ENCODE results near the gene MIPEP. TPM values are rescaled to one million over a fixed set of nuclear protein-coding genes. Genes with fewer than 3 reads are reported as not detected.
A peak's percentile ranks its signal among the peaks of the same experiment; 100 is the strongest.
"Not testable (repeated sequence)": the region's sequence is repeated elsewhere in the genome, so short reads cannot be mapped to it uniquely, and the experiment has no call there.

Gene MIPEP
- total RNA-seq, 1 experiment from 2014 or later = 37.4 TPM

DNA sequence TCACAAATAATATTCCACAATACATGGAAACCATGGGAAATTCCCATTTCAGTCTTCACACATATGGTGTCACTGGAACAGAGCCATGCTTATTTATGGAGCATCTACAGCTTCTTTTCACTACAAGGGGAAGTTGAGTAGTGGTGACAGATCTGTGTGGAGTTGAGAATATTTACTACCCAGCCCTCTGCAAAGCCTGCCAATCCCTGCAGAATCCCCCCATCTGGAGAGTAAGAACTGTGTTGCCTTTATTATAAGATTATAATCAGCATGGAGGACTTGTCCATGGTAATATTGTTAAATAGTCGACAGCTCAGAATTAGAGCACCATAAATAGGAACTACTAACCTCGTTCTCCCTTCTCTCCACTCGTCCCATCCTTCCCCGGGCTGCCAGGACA, 4.6 kb upstream of the MIPEP start:
- in situ Hi-C loops (cut with HindIII; ENCODE audit: low sequenced_read_pairs); DNase-seq (ENCODE audit: low spot score): not testable (repeated sequence)

DNA sequence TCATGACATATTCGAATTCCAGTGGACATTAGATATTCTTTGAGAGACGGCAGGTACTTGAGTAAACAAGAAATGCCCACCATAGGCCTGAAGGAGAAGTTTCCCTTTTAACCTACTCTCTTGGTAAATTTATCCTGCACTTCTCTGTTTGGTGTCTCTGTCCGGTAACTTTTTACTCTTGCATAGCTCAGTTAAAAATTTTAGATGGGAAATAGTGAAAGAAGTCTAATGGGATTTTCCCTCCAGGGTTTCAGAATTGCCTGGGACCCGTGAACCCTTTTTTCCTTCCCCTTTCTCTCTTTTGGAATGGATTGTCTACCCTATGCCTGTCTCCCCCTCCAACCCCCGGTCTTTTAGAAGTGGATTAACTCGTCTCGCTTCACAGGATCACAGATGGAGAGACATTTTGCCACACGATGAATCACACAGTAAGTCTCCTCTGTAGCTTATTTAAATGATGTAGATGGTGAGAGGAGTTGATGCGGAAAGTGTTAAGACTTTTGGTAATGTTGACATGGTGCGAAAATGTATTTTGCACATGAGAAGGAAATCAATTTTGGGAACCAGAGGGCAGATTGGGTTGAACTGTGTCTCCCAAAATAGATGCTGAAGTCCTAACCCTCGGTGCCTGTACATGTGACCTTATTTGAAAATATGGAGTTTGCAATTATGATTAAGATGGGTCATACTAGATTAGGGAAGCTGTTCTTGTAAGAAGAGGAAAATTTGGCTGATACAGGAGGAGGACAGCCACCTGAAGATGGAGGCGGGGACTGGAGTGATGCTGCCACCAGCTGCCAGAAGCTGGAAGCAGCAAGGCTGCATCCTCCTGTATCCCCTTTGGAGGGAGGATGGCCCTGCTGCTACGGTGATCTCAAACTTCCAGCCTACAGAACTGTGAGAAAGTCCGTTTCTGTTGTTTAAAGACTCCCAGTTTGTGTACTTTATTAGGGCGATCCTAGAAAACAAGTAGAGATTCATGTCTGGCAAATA, 711 bp upstream of the MIPEP start:
- no peak for DNase-seq (ENCODE audit: low spot score)
- in situ Hi-C loops (cut with HindIII; ENCODE audit: low sequenced_read_pairs) = no loop called here

DNA sequence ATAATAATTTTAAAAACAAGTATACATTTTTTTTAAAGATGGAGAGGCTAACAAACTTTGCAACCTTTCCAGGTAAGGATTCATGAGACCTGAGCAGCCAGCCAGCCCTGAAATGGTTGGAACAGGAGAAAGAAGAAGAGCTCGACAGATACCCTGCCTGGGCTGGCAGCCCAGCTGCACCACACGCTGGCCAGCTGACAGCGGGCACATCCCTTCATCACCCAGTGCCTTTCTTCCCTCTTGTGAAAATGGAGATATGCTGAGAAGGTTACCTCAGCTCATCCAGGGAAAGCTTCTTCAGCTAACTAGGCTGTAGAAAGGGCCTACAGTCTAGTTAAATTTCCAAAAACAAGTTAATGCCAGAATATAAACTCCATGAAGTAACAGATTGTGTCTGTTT, 4.8 kb downstream of the MIPEP start:
- DNase-seq (ENCODE audit: low spot score); in situ Hi-C loops (cut with HindIII; ENCODE audit: low sequenced_read_pairs): not testable (repeated sequence)

DNA sequence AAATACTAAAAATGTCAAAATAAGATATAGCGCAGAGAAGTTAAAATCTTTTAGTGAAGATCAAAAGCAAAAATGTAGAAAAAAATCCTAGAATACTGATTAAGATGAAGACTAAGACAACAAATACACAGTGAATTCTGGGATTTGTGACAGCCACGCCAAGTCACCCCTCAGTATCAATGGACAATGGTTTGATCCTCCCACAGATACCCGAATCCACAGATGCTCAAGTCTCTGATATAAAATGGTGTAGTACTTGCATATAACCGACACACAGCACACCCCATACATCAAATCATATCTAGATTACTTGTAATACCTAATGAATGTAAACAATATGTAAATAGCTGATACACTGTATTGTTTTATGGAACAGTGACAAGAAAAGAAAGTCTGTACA, 5.9 kb downstream of the MIPEP start:
- in situ Hi-C loops (cut with HindIII; ENCODE audit: low sequenced_read_pairs) = no loop called here
- no peak for DNase-seq (ENCODE audit: low spot score)

DNA sequence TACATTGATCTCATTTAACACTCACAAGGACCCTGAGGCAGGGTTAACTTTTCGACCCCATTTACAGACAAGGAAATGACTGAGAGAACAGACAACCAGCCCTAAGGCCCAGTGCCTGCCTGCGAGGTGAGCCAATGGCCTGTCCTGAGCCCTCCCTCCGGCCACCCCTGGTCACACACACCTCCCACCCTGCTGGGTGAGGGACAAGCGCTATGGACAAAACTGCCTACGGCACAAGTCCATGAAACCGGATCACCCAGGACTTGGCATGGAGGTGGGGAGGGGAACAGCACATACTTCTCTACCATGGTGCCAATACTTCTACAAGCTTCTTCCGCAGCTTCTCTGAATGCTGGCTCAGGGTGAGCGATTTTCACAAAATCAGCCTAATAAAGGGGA, 7.8 kb downstream of the MIPEP start:
- in situ Hi-C loops (cut with HindIII; ENCODE audit: low sequenced_read_pairs); DNase-seq (ENCODE audit: low spot score): not testable (repeated sequence)

DNA sequence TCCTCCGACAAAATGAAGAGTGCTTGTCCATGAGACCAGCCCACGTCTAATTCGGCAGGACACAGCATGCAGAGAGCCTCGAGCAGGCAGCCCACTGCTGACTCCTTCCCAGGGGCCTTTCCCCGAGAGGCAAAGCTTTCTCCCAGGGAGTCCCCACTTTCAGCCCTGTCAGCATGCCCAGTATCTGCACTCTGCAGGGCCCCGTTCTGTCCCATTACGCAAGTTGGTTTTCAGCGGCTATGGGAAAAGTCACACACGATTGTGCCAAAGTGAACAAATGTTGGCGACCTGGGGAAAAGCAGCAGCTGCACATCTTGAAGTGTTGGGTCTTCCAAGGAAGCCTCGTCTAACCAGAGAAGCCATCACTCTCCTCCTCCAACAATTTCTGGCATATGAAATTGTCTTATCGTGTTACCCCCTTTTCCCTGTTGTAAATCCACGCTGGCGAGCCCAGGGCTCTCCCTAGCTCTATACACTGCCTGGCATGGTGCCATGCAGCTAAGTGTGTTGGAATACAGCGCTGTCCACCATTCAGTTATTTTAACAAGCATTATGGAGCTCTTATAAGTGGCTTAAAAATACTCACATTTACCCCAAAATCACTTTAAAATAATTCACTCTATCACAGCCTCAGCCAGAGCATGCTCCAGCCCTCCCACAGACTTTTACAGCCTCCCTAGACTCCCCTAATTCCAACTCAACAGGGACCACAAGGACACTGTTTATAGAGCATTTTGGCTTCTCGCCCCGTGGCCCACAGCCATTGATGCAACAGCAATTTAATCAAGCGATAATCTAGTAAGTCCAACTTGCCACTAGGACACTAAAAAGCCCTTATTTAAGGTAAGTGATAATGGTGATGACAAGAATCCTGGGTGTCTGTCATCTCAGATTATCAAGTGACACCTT, 8.5 kb downstream of the MIPEP start:
- in situ Hi-C loops (cut with HindIII; ENCODE audit: low sequenced_read_pairs); DNase-seq (ENCODE audit: low spot score): not testable (repeated sequence)

DNA sequence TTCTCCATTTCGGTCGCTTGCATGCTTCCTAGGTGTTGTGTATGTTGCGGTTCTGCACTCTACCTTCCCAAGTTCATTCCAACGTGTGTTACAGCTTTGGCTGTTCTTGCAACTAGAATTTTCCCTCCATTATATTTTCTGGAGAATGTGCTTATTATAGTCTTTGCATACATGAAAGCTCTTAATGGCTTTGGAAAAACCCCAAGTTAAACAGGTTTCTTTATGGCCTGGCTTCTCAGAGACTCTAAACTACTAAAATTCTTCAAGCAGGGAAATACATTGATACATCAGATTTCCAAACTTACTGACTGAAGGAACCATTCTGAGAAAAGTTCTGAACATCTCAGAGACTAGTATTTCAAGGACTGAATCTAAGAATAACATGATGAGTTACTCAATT, 11.9 kb downstream of the MIPEP start:
- DNase-seq (ENCODE audit: low spot score) = no peak
- in situ Hi-C loops (cut with HindIII; ENCODE audit: low sequenced_read_pairs) = no loop called here

DNA sequence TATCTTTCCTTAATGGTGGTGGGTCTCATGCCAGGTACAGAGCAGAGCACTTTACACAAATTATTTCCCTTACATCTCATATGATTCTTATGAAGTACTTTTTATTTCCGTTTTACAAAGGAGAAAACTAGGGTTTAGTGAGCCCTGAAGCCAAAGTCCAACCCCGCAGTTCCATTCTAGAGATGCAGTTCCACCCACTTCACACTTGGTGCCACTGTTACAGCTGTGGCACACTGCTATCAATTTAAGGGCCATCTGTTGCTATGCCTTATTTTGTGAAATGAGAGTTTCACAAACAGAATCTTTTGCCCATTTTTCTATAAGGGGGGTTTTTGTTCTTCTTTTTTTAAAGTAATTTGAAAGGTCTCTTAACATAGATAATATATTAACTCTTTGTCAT, 12.9 kb downstream of the MIPEP start:
- in situ Hi-C loops (cut with HindIII; ENCODE audit: low sequenced_read_pairs) = no loop called here
- no peak for DNase-seq (ENCODE audit: low spot score)

DNA sequence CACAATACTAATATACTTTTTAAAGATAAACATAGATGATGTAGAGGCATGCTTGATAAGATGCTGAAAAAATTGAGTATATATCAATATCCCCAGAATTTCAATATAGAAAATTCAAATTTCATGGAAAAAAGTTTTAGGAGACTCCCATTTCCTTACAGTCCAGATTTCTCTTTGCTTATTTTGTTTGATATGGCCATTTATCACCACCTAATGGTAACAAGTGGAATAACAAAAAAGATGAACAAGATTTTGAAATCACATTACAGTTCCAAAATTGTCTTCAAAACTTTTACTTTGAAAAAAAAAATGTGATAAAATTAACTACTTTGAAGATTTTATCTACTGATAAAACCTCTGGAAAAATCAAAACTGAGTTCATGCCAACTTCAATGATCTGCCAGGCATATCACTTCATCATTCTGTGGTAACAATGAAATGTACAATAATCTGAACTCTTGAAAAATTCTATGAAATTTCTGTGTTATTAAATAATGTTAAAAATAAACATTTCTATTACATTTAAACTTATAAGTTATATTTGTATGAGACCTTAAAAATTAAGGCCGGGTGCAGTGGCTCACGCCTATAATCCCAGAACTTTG, 17.5 kb downstream of the MIPEP start:
- DNase-seq (ENCODE audit: low spot score) = peak; percentile 32
- in situ Hi-C loops (cut with HindIII; ENCODE audit: low sequenced_read_pairs) = no loop called here

DNA sequence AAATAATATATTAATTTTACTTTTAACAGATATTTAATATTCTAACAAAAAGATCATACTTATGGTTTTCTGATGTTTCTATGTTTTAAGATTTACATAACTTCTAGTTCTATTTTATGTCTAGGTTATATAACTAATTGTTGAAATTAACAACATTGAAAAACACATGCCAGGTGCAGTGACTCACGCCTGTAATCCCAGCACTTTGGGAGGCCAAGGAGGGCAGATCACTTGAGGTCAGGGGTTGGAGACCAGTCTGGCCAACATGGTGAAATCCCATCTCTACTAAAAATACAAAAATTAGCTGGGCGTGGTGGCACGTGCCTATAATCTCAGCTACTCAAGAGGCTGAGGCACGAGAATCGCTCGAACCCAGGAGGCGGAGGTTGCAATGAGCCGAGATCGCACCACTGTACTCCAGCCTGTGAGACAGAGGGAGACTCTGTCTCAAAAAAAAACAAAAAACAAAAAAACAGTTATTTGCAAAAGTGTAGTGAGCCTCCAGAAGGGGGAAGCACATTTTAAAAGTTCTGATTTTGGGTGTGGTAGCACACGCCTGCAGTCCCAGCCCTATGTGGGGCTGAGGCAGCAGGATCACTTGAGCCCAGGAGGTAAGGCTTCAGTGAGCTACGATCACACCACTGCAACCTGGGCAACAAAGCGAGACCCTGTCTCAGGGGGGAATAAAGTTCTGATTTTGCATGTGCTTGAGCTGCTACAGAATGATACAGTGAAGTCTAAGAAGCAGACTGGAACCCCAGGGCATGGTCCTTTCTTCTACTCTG, 18.7 kb downstream of the MIPEP start:
- DNase-seq (ENCODE audit: low spot score) = no peak
- in situ Hi-C loops (cut with HindIII; ENCODE audit: low sequenced_read_pairs) = no loop called here

DNA sequence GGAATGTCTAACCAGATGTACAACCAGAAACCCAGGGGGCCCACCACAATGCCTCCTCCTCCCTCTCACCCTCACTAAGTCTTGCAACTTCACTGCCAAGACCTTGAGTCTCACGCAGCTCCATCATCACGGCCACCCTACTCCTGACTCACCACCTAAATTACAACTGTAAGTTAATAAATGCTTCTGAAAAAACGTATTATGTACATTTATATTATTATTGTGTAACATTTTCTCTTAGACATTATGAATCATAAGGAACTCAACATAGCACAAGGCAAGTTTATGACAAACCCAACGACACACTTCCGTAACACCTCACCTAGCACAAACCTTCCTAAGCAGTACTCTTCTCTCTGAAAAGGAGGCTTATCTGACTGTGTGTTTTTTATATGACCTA, 20.7 kb downstream of the MIPEP start:
- DNase-seq (ENCODE audit: low spot score) = no peak
- in situ Hi-C loops (cut with HindIII; ENCODE audit: low sequenced_read_pairs) = no loop called here

DNA sequence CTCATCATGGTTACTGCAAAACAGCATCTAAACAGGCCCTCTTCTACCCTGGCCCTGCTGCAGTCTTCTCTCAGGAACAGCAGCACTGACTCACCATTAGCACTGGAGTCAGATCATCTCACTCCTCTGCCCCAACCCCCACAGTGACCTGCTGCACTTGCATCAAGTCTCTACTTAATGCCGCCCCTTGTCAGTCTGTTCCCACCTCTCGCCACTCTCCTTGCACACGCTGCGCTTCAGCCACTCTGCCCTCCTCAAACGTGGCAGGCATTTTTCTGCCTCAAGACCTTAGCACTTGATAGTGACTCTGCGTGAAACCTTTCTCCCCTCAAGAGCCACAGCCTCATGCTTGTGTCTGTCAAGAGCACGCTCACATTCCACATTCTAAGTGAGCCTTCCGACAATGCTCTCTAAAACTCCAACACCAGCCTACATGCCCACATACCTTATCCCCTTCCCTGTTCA, 22.1 kb downstream of the MIPEP start:
- in situ Hi-C loops (cut with HindIII; ENCODE audit: low sequenced_read_pairs) = no loop called here

DNA sequence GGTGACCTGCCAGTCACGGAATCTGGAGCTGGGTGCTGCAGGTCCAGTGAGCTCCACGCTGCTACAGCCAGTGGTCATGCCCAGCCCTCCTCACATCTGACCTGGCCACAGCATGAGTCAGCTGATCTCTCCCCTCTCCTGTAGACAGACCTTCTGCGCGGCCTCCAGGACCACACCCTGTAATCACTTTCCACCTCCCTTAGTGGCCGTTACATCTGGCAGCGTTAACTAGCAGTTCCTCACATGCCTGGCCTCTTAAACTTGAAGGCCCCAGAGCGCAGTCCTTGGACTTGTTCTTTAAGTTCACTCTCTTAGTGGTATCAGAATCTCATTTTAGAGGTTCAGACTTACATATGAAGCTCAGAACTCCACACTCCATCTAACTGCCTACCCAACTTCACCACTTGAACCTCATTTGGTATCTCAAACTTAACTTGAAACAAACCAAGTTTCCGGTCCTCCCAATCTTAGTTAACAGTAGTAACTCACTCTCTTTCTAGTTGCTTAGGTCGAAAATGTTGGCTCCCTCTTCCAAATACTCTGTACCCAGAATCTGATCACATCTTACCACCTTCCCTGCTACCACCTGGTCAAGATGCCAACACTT, 22.7 kb downstream of the MIPEP start:
- DNase-seq (ENCODE audit: low spot score) = no peak
- in situ Hi-C loops (cut with HindIII; ENCODE audit: low sequenced_read_pairs) = no loop called here

More for the DNA sequence above, 22.1 kb downstream of the MIPEP start:
- DNase-seq (ENCODE audit: low spot score) = no peak

DNA sequence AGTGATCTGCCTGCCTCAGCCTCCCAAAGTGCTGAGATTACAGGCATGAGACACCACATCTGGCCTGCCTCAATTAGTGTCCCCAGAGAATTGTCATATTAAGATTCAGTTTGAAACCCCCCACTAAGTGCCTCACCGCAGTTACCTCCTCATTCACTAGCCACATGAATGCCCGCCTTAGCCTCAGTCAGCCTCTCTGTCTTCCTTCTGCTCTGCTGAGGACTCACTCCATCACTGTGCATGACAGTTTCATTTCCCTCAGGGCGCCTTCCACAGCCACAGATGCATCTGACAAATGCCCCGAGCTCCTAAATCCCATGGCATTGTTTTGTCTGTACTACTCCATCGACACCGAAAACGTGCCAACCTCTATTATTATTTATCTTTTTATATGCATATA, 23.3 kb downstream of the MIPEP start:
- in situ Hi-C loops (cut with HindIII; ENCODE audit: low sequenced_read_pairs) = no loop called here
- DNase-seq (ENCODE audit: low spot score) = no peak

DNA sequence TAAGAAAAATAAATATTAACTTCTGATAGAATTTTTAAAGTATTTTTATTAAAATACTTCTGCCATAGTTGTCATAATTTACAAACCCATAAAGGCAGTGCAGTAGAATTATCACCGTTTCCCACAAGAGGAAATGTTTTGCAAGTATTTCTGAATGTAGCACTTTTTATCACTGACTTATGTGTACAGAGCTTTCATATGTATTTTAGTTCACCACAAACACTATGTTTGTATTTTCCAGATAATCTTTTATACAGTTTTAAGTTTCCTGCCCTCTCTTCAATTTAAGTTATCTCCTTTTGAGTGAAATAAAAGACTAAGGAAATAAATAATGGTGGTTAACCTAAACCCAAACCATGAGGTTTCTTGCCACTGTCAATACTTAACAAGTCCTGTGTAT, 24.2 kb downstream of the MIPEP start:
- no peak for DNase-seq (ENCODE audit: low spot score)
- in situ Hi-C loops (cut with HindIII; ENCODE audit: low sequenced_read_pairs) = no loop called here

DNA sequence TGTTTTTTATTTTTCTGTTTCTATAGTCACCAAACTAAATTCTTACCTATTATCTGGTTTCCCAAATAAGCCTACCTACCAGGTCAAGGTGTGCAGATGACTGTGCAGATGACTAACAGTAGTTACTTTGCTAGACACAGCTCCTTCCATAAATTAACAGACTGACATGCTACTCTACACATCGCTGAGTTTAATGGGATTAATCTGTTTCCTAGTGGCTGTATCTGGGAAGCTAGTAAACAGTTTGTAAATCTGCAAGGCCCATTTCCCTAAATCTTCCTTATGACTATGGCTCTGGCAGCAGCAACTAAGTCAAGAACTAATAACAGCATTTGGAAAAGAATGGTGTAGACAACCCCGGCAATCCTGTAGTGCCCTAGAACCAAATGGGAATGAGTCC, 27.9 kb downstream of the MIPEP start:
- in situ Hi-C loops (cut with HindIII; ENCODE audit: low sequenced_read_pairs) = no loop called here
- DNase-seq (ENCODE audit: low spot score) = no peak

DNA sequence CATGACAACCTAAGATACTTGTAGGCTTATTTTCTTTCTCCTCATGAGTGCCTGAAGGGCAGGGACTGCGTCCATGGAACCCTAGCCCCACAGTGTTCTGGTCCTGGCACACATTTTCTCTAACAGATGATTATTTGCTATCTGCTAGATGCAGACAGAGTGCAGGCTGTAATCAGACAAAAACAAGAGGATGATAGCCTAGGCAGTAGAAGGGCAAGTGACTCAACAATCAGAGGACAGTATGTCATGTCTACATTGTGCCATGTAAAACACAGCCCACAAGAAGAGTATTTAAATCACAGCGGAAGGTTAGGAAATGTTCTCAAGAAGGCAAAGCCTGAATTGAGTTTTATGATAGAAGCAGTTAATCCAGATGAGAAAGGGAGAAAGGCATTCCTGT, 29.3 kb downstream of the MIPEP start:
- in situ Hi-C loops (cut with HindIII; ENCODE audit: low sequenced_read_pairs) = no loop called here
- DNase-seq (ENCODE audit: low spot score) = no peak

DNA sequence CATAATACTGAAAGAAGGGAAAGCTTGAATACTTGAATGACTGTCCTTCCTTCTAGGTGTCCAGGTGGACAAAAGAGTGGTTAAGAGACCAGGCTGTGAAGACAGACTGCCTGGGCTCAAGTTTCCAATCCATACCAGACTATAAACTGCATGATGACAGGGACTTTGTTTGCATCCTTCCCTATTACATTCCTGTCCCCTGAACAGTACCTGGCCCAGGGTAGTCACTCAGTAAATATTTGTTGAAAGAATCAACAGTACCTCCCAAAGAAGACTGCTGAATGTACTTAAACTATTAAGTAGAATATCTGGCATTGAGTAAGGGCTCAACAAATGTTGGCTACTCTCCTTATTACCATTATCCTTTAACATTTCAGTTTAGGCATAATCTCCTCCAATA, 29.7 kb downstream of the MIPEP start:
- DNase-seq (ENCODE audit: low spot score) = no peak
- in situ Hi-C loops (cut with HindIII; ENCODE audit: low sequenced_read_pairs) = no loop called here
